Measurements from ENCODE around the gene ZNF780B. TPM values are rescaled to one million over a fixed set of nuclear protein-coding genes. Genes with fewer than 3 reads are reported as not detected.

Gene ZNF780B
- total and polyA plus RNA-seq, 2 of the 8 experiments (the other 6 are each of a cell fraction or from before 2014, with no cell fraction given): 3.1 to 22.4 TPM

DNA sequence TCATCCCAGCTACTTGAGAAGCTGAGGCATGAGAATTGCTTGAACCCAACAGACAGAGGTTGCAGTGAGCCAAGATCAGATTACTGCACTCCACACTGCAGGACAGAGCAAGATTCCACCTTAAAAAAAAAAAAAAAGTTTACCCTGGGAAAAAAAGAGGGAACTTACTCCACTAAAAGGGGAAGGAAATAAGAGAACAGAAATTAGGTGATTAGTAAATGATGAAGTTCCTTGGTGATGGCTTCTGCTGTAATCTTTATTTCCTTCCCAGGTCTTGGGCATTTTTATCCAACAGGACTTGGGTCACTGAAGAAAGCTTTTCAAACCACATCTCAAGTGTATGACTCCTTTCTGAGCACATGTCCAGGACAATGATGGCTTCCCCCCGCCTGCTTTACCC lies 25.4 kb upstream of the ZNF780B start:
- Histone ChIP-seq H3K79me2 (ENCODE audit: control insufficient read depth in 1 of 2, insufficient read depth in 2 of 2, low read length in 2 of 2) (peaks cover 0 to 4% of the 10 kb centered on the region in 2 experiments; a peak in 1 of 4 replicates), H2BK5ac (ENCODE audit: low read depth, low read length) (no peak overlapping the region), H2BK20ac (ENCODE audit: low read length) (no peak overlapping the region), H3K4ac (replicated peaks; ENCODE audit: insufficient read length, low read depth, low read length) (no peak overlapping the region), H3K27ac (ENCODE audit: low read depth, low read length) (no peak overlapping the region), H4K20me1 (replicated peaks in 1 of 2; ENCODE audit: control insufficient read depth in 1 of 2, insufficient read depth in 2 of 2, low read length in 2 of 2) (no peaks in the 10 kb centered on the region), H3K27me3 (replicated peaks in 1 of 4; ENCODE audit: control insufficient read depth in 3 of 4, extremely low read depth in 1 of 4, insufficient read depth in 3 of 4, low read length in 3 of 4) (no peaks in the 10 kb centered on the region), H2BK12ac (ENCODE audit: low read depth, low read length) (no peak overlapping the region), H2BK15ac (ENCODE audit: low read length) (no peak overlapping the region), H3K9ac (replicated peaks in 1 of 4; ENCODE audit: extremely low read depth in 1 of 4, low read depth in 3 of 4, low read length in 3 of 4) (no peak overlapping the region), H4K8ac (ENCODE audit: extremely low read depth, insufficient read depth, low read length) (no peak overlapping the region), H4K5ac (ENCODE audit: insufficient read length, low read depth, low read length) (no peak overlapping the region), H3K4me3 (ENCODE audit: extremely low read depth in 1 of 4, insufficient read depth in 2 of 4, low read depth in 3 of 4, low read length in 4 of 4) (no peak overlapping the region), H2AK5ac (ENCODE audit: low read depth, low read length) (no peak overlapping the region), H3K36me3 (ENCODE audit: control insufficient read depth in 2 of 4, insufficient read depth in 4 of 4, low read length in 3 of 4) (peaks cover 2 to 39% (median 26%) of the 10 kb centered on the region in 4 experiments; a peak in 7 of 8 replicates), H4K91ac (replicated peaks; ENCODE audit: insufficient read length, low read length) (no peak overlapping the region), H3K18ac (ENCODE audit: extremely low read depth, low read length) (no peak overlapping the region), H3K23ac (ENCODE audit: insufficient read length) (no peak overlapping the region), H3K23me2 (ENCODE audit: low read depth, low read length) (no peaks in the 10 kb centered on the region; the same call in 1 of the 2 replicates), H3K9me3 (ENCODE audit: insufficient read depth in 2 of 2, low read depth in 1 of 2, low read length in 1 of 2) (peaks cover 12 to 14% of the 10 kb centered on the region in 2 experiments; a peak in 3 of 4 replicates), H2BK120ac (replicated peaks; ENCODE audit: low read depth, low read length) (no peak overlapping the region), H3K79me1 (ENCODE audit: low read depth, low read length) (no peaks in the 10 kb centered on the region), H2AFZ (ENCODE audit: low read length) (no peak overlapping the region), H3K4me1 (replicated peaks in 1 of 4; ENCODE audit: control insufficient read depth in 3 of 4, insufficient read depth in 4 of 4, low read length in 3 of 4) (no peaks in the 10 kb centered on the region; a peak in 2 of 7 replicates), H3K14ac (ENCODE audit: insufficient read length) (no peak overlapping the region), H3K56ac (replicated peaks; ENCODE audit: insufficient read length, low read depth, low read length) (no peak overlapping the region), H3K4me2 (ENCODE audit: insufficient read depth in 1 of 2, low read depth in 2 of 2, low read length in 2 of 2) (no peak overlapping the region)
- ChIA-PET CTCF (ENCODE audit: partially characterized antibody) (no interaction called here), POLR2A (ENCODE audit: partially characterized antibody) (no interaction called here)
- no peak for TF ChIP-seq PHF8 (conservative IDR thresholded peaks at IDR 0.05; ENCODE audit: low read depth, low read length)
- no peak for TF ChIP-seq RAD21 (IDR thresholded peaks at IDR 0.05 in 1 of 2, conservative IDR thresholded peaks at IDR 0.05 in 1 of 2; ENCODE audit: low read depth in 2 of 2, low read length in 2 of 2)
- no peak for TF ChIP-seq HDAC2 (IDR thresholded peaks at IDR 0.05; ENCODE audit: borderline replicate concordance in 1 of 2, low read depth in 2 of 2, low read length in 2 of 2)
- no peak for TF ChIP-seq YY1 (IDR thresholded peaks at IDR 0.05; ENCODE audit: low read depth, low read length)
- TF ChIP-seq FOSL1 (IDR thresholded peaks at IDR 0.05; ENCODE audit: insufficient read depth, low read depth, low read length): no peak
- no peak for TF ChIP-seq NRF1 (IDR thresholded peaks at IDR 0.05; ENCODE audit: low read depth, low read length)
- no peak for TF ChIP-seq CREB1 (IDR thresholded peaks at IDR 0.05)
- no peak for TF ChIP-seq MAX (IDR thresholded peaks at IDR 0.05)
- no peak for TF ChIP-seq POLR2AphosphoS5 (IDR thresholded peaks at IDR 0.05; ENCODE audit: low read depth, low read length)
- no peak for TF ChIP-seq POU5F1 (IDR thresholded peaks at IDR 0.05; ENCODE audit: low read depth, low read length)
- no peak for FAIRE-seq
- no peak for DNase-seq (ENCODE audit: low read depth in 1 of 2, low spot score in 2 of 2)
- 100% methylated on average over 1 of the region's 1 CpG; no CpG with 5 or more reads in 1 of the 2 experiments for WGBS, 2 experiments (ENCODE audit: extremely low coverage in 1 of 2, insufficient coverage in 1 of 2, insufficient read length in 1 of 2, insufficient replicate concordance in 2 of 2, low coverage in 1 of 2, low lambda C conversion rate in 2 of 2, missing lambda C conversion rate in 1 of 2)

Data from H1 (cell line).